Sigmoid colon (tissue), 4 donors: Measurements from ENCODE around the gene ZNF669.

ENCODE experiments used
- EP300 ChIP-seq, 4 donors: sonication (generic); formaldehyde crosslinking; IDR thresholded peaks; one replicate each; pipeline ENCODE4 v1.6.1; 2017; ENCODE audit warnings: antibody characterized with exemption in 4 of 4
- POLR2A ChIP-seq, 2 donors: fragments of 450-650 bp; IDR thresholded peaks; one replicate each; pipeline ENCODE4 v1.6.1; 2016; ENCODE audit warnings: antibody characterized with exemption in 2 of 2, mild to moderate bottlenecking in 2 of 2, moderate library complexity in 2 of 2
- POLR2AphosphoS5 ChIP-seq, 4 donors: sonication (generic); formaldehyde crosslinking; IDR thresholded peaks; one replicate each; pipeline ENCODE4 v1.6.1; 2017; ENCODE audit warnings: antibody characterized with exemption in 4 of 4
- TF ChIP-seq, protein P1 (sequence below), 4 experiments: fragments of 450-650 bp in 3 of 4; fragments of 200-600 bp in 1 of 4; IDR thresholded peaks; one replicate each; pipeline ENCODE4 v1.5.1; 2016 to 2019; ENCODE audit warnings: antibody characterized with exemption in 4 of 4, mild to moderate bottlenecking in 3 of 4, moderate library complexity in 2 of 4

DNA sequence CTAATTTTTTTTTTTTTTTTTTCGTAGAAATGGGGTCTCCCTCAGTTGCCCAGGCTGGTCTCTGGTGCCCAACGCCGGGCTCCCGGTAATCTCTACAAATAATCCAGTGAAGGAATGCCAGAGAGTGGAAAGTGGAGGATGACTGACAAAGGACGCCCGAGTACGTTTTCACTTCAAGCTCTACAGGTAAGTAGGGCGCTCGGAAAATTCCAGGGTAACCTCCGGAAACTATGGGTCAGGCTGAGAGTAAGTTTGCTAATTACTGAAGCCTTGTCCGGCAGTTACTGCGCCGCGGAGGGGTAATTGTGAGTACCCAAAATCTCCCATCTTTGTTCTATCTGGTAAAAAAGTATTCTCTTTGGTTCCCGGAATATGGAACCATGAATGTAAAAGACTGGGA lies 1.8 kb upstream of the ZNF669 start:
- TF ChIP-seq, protein P1, sequence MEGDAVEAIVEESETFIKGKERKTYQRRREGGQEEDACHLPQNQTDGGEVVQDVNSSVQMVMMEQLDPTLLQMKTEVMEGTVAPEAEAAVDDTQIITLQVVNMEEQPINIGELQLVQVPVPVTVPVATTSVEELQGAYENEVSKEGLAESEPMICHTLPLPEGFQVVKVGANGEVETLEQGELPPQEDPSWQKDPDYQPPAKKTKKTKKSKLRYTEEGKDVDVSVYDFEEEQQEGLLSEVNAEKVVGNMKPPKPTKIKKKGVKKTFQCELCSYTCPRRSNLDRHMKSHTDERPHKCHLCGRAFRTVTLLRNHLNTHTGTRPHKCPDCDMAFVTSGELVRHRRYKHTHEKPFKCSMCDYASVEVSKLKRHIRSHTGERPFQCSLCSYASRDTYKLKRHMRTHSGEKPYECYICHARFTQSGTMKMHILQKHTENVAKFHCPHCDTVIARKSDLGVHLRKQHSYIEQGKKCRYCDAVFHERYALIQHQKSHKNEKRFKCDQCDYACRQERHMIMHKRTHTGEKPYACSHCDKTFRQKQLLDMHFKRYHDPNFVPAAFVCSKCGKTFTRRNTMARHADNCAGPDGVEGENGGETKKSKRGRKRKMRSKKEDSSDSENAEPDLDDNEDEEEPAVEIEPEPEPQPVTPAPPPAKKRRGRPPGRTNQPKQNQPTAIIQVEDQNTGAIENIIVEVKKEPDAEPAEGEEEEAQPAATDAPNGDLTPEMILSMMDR (IDR thresholded peaks at IDR 0.05) = no peak
- no peak for TF ChIP-seq POLR2A (IDR thresholded peaks at IDR 0.05)
- no peak for TF ChIP-seq EP300 (IDR thresholded peaks at IDR 0.05)
- no peak for TF ChIP-seq POLR2AphosphoS5 (IDR thresholded peaks at IDR 0.05)
